GM12878 (cell line): ENCODE measurements around the gene GGT5. TPM values are rescaled to one million over a fixed set of nuclear protein-coding genes. Genes with fewer than 3 reads are reported as not detected.

Source experiments
- ATAC-seq: fragments of 200-7000 bp; cut with Tn5 transposase; 3 replicates; pipeline ENCODE4 v1.9.1; 2020; ENCODE audit warnings: mild to moderate bottlenecking, moderate library complexity
- BruUV-seq: library from RNA; stranded (reverse); fragments of 400-500 nt; replicated peaks from 2 replicates; lab custom pipeline; 2021; lab: Mats Ljungman, UMichigan
- CTCF ChIA-PET: fragments of 300-600 bp; sonication (Branson Sonifier 250); formaldehyde crosslinking; extraction: SDS; loops from one replicate; lab custom pipeline; 2021; ENCODE audit warnings: inconsistent platforms; lab: Yijun Ruan, JAX
- POLR2A ChIA-PET: fragments of 350-600 bp; formaldehyde crosslinking; extraction: SDS; loops from one replicate; lab custom pipeline; 2021; ENCODE audit warnings: inconsistent platforms; lab: Charles Lee
- RAD21 ChIA-PET: fragments of 300-600 bp; sonication (Branson Sonifier 250); formaldehyde crosslinking; loops from one replicate; lab custom pipeline; 2023; ENCODE audit warnings: antibody characterized with exemption; ENCODE audit not compliant: unreplicated experiment; lab: Charles Lee
- SMC1A ChIA-PET: fragments of 300-600 bp; sonication (Branson Sonifier 250); formaldehyde crosslinking; loops from one replicate; lab custom pipeline; 2023; ENCODE audit not compliant: unreplicated experiment, uncharacterized antibody; lab: Charles Lee
- DNase-seq: peaks from one replicate; pipeline ENCODE4 v3.0.0-alpha.2; 2011; ENCODE audit warnings: low read depth, low spot score
- FAIRE-seq: peaks from 3 replicates; lab custom pipeline; 2011; peaks lifted over from hg19 to GRCh38; lab: Jason Lieb, UNC
- H2AFZ ChIP-seq: 2 replicates; pipeline ENCODE4 v1.6.0; 2011; ENCODE audit warnings: low read depth, low read length, control low read depth; ENCODE audit not compliant: control insufficient read depth
- H3K27ac ChIP-seq: 2 replicates; pipeline ENCODE4 v1.5.1; 2011; ENCODE audit warnings: control low read depth; ENCODE audit not compliant: control insufficient read depth, insufficient read depth
- H3K27me3 ChIP-seq, 2 experiments: replicated peaks in 1 of 2; 2 replicates each; pipeline versions ENCODE4 v1.6.0 to v1.6.1; 2011; ENCODE audit warnings: low read length in 1 of 2; ENCODE audit not compliant: control insufficient read depth in 2 of 2, insufficient read depth in 2 of 2
- H3K36me3 ChIP-seq, 2 experiments: 2 replicates each; pipeline ENCODE4 v1.5.1; 2011; ENCODE audit warnings: low read length in 1 of 2; ENCODE audit not compliant: control insufficient read depth in 2 of 2, insufficient read depth in 2 of 2
- H3K4me1 ChIP-seq: 2 replicates; pipeline ENCODE4 v1.6.1; 2011; ENCODE audit warnings: mild to moderate bottlenecking, low read length, moderate library complexity, mixed read lengths; ENCODE audit not compliant: control insufficient read depth, insufficient read depth
- H3K4me2 ChIP-seq: 2 replicates; pipeline ENCODE4 v1.6.0; 2011; ENCODE audit warnings: control low read depth; ENCODE audit not compliant: control insufficient read depth, insufficient read depth
- H3K4me3 ChIP-seq: fragments of 200-600 bp; sonication (generic); 2 replicates; pipeline ENCODE4 v1.5.1; 2016
- H3K79me2 ChIP-seq: 2 replicates; pipeline ENCODE4 v1.6.0; 2011; ENCODE audit warnings: low read length; ENCODE audit not compliant: control insufficient read depth, insufficient read depth
- H3K9ac ChIP-seq: 2 replicates; pipeline ENCODE4 v1.8.0; 2011; ENCODE audit warnings: low read length, control low read depth, mixed read lengths; ENCODE audit not compliant: control insufficient read depth, insufficient read depth
- H3K9me3 ChIP-seq: replicated peaks from 3 replicates; pipeline ENCODE4 v1.5.1; 2011; ENCODE audit warnings: mild to moderate bottlenecking, low read length; ENCODE audit not compliant: control insufficient read depth, insufficient read depth
- H4K20me1 ChIP-seq: 2 replicates; pipeline ENCODE4 v1.6.0; 2011; ENCODE audit not compliant: control insufficient read depth, insufficient read depth
- E2F4 ChIP-seq: IDR thresholded peaks from 2 replicates; pipeline ENCODE4 v1.6.1; 2012; ENCODE audit warnings: low read depth, low read length, improper control_type of control experiment
- FOXK2 ChIP-seq: fragments of 450-650 bp; IDR thresholded peaks from 2 replicates; pipeline ENCODE4 v1.6.1; 2017; ENCODE audit warnings: mild to moderate bottlenecking, moderate library complexity
- MEF2A ChIP-seq: IDR thresholded peaks from 2 replicates; pipeline ENCODE4 v1.6.1; 2011; ENCODE audit warnings: low read depth, mild to moderate bottlenecking, low read length, moderate library complexity; ENCODE audit not compliant: insufficient read depth
- POLR2A ChIP-seq: IDR thresholded peaks from 2 replicates; pipeline ENCODE4 v1.6.1; 2011; ENCODE audit warnings: low read depth, mild to moderate bottlenecking, low read length
- SUZ12 ChIP-seq: fragments of 200-600 bp; sonication (generic); IDR thresholded peaks from one replicate; pipeline ENCODE4 v1.6.1; 2018; ENCODE audit warnings: antibody characterized with exemption, mild to moderate bottlenecking; ENCODE audit not compliant: unreplicated experiment
- WGBS: methylation state at CpG from one replicate; pipeline ENCODE4 v1.1.6; 2016; ENCODE audit warnings: low lambda C conversion rate; ENCODE audit not compliant: insufficient replicate concordance, insufficient coverage; ENCODE audit errors: missing lambda C conversion rate; 5-methylcytosine and 5-hydroxymethylcytosine counted together
- in situ Hi-C: fragments of 300-500 bp; cut with MboI; formaldehyde crosslinking; loops from 9 replicates; pipeline ENCODE4 v1.14.3; 2018; ENCODE audit warnings: mixed read lengths
- intact Hi-C: fragments of 100-400 bp; cut with micrococcal nuclease; formaldehyde crosslinking; loops from one replicate; pipeline ENCODE4 v1.14.2; 2022; ENCODE audit not compliant: unreplicated experiment
- polyA plus RNA-seq, 11 experiments: library from polyadenylated mRNA; depleted of rRNA in 4 of 11; unstranded in 6 of 11; stranded (reverse) in 5 of 11; fragments of >200 nt; fragmentation: Nextera tagmentation in 4 of 11; fragmentation: Illumina TruSeq in 1 of 11; extraction: Ambion mirVana in 4 of 11; extraction: Trizol in 1 of 11; gene quantifications; 1 replicate in 1 of 11; 2 replicates in 10 of 11; pipeline versions ENCODE4 v1.2.1 to v1.2.3, GENCODE V29; 2011 to 2016; ENCODE audit warnings: inconsistent platforms in 2 of 11, missing spikeins in 2 of 11, low read depth in 1 of 11
- total RNA-seq, 4 experiments: library from RNA; depleted of rRNA in 3 of 4; stranded (reverse); fragments of >200 nt in 3 of 4; fragmentation: Illumina TruSeq in 1 of 4; extraction: Trizol in 1 of 4; gene quantifications; 2 replicates each; pipeline versions ENCODE4 v1.2.1 to v1.2.3, GENCODE V29; 2013 to 2021

The GGT5 gene
- total and polyA plus RNA-seq, 10 of the 15 experiments (the other 5 are each of a cell fraction or from before 2014, with no cell fraction given), result 0.34 TPM; not detected in 9

- no peak for ATAC-seq
- ChIA-PET SMC1A (no interaction called here), CTCF (interaction anchor here (0.6 to 0.7 kb wide), 2 partner anchors 22 to 57 kb away, joined by 3 read pairs; no protein-coding TSS in a partner anchor), POLR2A (no interaction called here), RAD21 (interaction anchor here (1.2 kb wide), 1 partner anchor 224 kb away, joined by 3 read pairs; no protein-coding TSS in a partner anchor)
- no peak overlapping the region for H3K9ac ChIP-seq
- WGBS, result 88% methylated on average over 16 of the region's 17 CpGs
- H3K27me3 ChIP-seq, result no peaks in the 10 kb centered on the region
- no peak overlapping the region for H3K4me2 ChIP-seq
- H3K27ac ChIP-seq, result no peak overlapping the region
- H3K9me3 ChIP-seq, result no peaks in the 10 kb centered on the region
- peaks cover 0 to 6% of the 10 kb centered on the region in 2 experiments; a peak in 2 of 4 replicates for H3K36me3 ChIP-seq
- in situ Hi-C loops (no loop called here), intact Hi-C loops (loop anchor here (5.0 to 10.0 kb wide), 3 partner anchors 72 to 225 kb away; no protein-coding TSS in a partner anchor)
- no TSS peak for BruUV-seq
- no peak for FAIRE-seq
- no peak overlapping the region for H3K4me3 ChIP-seq
- H3K4me1 ChIP-seq, result no peaks in the 10 kb centered on the region; the same call in 1 of the 2 replicates
- 0 out of 2 replicates have a peak, but pooled peaks have one; percentile 21 for TF ChIP-seq POLR2A
- no peak for TF ChIP-seq MEF2A
- no peak for TF ChIP-seq E2F4
- no peak for TF ChIP-seq SUZ12
- no peak for TF ChIP-seq FOXK2
- TF ChIP-seq, all 136 proteins: peak for 1
- Histone ChIP-seq H2AFZ (no peak overlapping the region), H3K79me2 (no peaks in the 10 kb centered on the region), H4K20me1 (no peaks in the 10 kb centered on the region)
- DNase-seq, result no peak
Observed at GRCh38 chr22:24179478-24180210, 65.2 kb downstream of the GGT5 start.
